RPMI8226 (cell line): Measurements from ENCODE around the gene LLPH.
A peak's percentile ranks its signal among the peaks of the same experiment; 100 is the strongest.

ENCODE experiments used
- DNase-seq: peaks from one replicate; pipeline ENCODE4 v3.0.0-alpha.2; 2015

The LLPH gene

DNA sequence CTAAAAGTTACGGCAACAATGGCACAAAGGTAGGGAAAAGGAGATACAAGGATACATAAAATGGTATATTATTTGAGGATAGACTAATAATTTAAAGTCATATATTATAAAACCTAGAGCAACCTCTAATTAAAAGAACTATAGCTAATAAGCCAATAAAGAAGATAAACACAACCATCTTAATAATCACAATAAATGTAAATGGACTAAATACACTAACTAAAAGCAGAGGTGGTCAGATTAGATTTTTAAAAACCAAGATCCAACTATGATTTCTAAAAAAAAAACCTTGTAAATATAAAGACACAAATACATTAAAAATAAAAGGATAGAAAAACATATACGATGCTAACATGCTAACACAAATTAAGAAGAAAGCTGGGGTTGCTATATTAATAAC is 10.7 kb upstream of the LLPH start:
- no peak for DNase-seq

GRCh38 chr12:66140731-66141130 is 10.2 kb upstream of the LLPH start:
- DNase-seq: no peak

GRCh38 chr12:66139328-66139727 is 8.8 kb upstream of the LLPH start:
- no peak for DNase-seq

DNA sequence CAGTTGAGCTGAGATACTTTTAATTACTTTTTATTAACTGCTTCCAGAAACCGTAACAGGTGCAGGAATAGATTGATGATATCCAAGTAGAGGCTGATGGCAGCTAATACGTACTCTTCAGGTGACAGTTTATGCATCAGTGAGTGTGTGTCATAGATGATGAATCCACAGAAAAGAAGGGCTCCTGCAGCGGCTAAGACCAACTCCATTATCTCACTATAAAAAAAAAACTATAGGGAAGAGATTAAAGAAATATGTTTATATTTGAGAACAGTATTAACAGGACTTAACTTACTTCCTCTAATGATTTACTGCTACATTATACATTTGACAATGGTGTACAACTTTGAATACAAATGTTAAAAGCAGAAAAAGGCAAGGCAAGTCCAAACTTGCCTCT is 7.4 kb upstream of the LLPH start:
- DNase-seq: no peak

GRCh38 chr12:66132408-66132807 is 1.9 kb upstream of the LLPH start:
- no peak for DNase-seq

DNA sequence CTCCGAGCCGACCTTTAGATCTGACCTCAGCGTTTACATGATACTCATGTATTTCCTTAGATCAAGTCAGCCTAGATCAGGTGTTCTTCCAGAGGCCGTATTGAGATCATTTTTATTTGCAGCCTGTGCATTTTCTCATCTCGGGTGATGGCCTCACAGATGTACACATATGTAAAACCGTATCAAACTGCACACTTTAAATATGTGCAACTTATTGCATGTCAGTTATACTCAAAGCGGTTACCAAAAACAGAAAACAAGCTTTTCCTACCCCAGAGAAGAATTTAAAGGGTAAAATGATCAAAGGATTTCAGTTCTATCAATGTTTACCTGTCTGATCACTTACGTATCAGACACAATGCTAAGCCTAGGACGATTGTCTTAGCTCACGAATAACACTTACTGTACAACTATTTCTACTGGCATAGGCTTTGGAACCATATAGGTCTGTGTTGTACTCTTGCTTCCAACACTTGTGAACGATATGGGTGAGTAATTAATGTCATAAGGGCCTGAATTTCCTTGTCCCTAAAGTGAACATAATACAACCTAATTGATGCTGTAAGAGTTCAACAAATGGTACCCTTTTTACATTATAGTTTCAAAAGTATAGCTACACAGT is 628 bp upstream of the LLPH start:
- DNase-seq: no peak

DNA sequence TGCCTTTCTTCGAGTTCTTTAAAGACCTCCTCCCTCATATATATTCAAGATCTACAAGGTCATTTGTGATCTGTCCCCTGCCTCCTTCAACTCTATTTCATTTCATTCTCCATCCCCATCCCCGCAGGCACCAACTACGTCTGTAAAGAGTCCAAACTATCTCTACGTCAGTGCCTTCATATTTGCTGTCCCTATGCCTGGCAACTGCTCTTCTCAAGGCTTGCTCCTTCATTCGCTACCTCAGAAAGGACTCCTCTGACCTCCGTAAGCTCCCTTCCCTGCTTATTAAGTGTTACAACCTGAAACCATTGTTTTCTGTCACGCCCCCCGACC is 650 bp downstream of the LLPH start:
- no peak for DNase-seq

GRCh38 chr12:66127650-66128049 is 2.9 kb downstream of the LLPH start:
- no peak for DNase-seq

- no peak for DNase-seq
These were observed 10.1 kb downstream of the LLPH start for GRCh38 chr12:66120477-66120876.

GRCh38 chr12:66119870-66120241 is 10.7 kb downstream of the LLPH start:
- no peak for DNase-seq

GRCh38 chr12:66119229-66119869 is 11.2 kb downstream of the LLPH start:
- DNase-seq: no peak

- DNase-seq: no peak
These were observed 12.2 kb downstream of the LLPH start for GRCh38 chr12:66118240-66118891.

GRCh38 chr12:66117242-66117641 is 13.3 kb downstream of the LLPH start:
- DNase-seq: no peak

- DNase-seq: no peak
These were observed 15.4 kb downstream of the LLPH start for GRCh38 chr12:66115071-66115600.

DNA sequence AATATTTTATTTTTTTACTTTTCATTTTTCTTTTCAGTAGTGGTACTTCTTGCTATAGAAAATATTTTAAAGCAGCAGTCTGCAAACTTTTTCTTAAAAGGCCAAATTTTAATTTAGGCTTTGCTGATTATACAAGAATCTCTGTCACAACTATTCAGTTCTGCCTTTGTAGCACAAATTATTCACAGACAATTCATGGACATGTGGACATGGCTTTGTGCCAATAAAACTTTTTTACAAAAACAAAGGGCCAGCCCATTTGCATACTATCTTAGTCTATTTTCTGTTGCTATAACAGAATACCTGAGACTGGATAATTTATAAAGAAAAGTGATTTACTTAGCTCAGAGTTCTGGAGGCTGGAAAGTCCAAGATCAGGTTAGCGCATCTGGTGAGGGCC is 17.1 kb downstream of the LLPH start:
- no peak for DNase-seq

- DNase-seq: no peak
These were observed 18.9 kb downstream of the LLPH start for GRCh38 chr12:66111605-66112004.

DNA sequence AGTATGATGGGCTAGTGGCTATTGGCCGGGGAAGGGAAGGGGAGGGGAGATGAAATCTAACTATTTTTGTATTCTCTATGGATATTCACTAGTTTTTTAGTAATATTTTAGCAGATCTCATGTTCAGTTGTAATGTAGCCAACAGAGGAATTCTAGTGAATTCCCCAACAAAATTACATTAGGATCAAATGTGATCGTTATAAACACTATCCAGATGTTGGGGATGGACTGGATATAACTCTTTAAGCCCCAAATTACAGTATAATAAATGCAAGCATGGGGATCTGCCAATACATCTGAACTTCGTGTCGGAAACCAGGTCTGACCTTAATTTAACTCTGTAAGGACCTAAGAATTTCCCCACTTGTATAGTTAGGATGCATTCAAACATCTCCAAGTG is 21.5 kb downstream of the LLPH start:
- DNase-seq: no peak

DNA sequence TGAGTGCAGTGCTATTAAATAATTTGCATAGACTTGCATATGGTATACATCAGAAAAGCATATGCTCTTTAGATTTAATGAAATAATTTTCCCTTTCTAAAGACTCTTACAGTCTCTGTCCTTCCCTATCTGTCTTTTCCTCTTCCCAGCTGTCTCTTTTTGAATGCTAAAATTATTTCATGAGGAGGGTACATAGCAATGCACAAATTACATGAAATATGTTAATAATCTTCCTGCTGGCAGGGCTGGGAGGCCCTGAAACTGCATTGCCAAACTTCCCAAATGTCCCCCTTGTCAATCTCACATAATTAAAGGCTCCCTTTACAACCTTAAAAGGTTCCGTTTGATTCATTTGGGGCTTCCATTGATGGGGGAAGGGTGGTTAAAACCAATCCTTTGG is 22.2 kb downstream of the LLPH start:
- no peak for DNase-seq

GRCh38 chr12:66107451-66107915 is 23.1 kb downstream of the LLPH start:
- DNase-seq: peak; percentile 89

DNA sequence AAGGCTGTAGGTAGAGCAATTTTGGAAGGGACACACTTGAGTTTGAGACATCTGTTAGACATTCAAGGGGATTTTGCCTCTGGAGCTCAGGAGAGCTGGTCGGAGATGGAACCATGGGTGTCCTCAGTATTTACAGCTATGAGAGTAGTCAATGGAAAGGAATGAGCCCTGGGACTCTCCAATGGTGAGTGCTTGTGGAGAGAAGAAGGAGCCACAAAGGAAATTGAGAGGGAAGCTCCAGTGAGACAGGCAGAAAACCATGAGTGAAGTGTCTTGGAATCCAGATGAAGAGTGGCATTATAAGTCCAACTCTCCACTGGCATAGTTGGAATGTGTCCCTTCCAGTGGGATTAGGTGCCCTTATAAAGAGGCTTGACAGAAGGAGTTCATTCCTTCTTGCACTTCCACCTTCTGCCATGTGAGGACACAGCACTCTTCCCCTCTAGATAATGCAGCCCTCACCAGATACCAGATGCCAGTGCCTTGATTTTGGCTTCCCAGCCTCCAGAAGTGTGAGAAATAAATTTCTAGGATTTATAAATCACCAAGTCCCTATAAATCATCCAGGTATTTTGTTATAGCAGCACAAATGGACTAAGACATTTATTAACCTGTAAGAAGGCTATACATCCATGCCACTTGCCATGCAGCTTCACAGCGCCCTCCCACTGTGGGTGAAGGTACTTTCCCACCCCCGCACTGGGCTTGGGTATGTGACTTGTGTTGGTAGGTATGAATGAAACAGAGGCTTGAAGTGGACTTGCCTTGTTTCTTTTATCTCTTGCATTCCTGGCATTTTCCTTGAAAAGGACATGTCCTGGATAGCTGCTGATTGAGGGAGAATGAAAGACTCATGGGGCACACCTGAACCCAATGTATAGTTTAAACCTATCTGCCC is 27.3 kb downstream of the LLPH start:
- no peak for DNase-seq

- no peak for DNase-seq
These were observed 37.8 kb downstream of the LLPH start for GRCh38 chr12:66092559-66093269.

DNA sequence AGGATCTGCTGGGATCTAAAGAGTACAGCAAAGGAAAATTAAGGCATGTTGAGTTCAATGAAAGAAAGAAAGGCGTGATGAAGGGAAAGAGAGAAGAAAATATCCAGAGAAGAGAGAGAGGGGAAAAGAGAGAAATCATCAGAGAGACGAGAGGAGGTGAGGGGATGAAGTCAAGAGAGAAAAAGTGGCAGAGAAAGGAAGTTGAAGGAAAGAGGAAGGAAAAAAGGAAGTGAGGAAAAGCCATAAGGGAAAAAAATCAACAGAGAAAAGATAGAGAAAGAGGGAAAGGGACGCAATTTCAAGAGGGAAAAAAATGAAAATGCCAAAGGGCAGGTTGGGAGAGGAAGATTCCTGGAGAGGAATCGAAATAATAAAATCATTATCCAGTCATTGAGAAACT is 40.4 kb downstream of the LLPH start:
- no peak for DNase-seq
